HG03025 (cell line): ENCODE results near the gene CASS4.
"Not testable (repeated sequence)": the region's sequence is repeated elsewhere in the genome, so short reads cannot be mapped to it uniquely, and the experiment has no call there.

Experiments used
- ATAC-seq: cut with Tn5 transposase; IDR thresholded peaks from one replicate; pipeline ENCODE4 v1.9.1; 2021; ENCODE audit warnings: mild to moderate bottlenecking, moderate library complexity; ENCODE audit not compliant: unreplicated experiment, low FRiP score

CASS4 gene

GRCh38 chr20:56411759-56412472, at the start of gene CASS4:
TSS of gene CASS4 (plus strand) at chr20:56412260. CDS start at chr20:56412459, 199 bp downstream.
- no peak for ATAC-seq

- no peak for ATAC-seq
These were observed 49.1 kb upstream of the CASS4 start for GRCh38 chr20:56362833-56363413.

- no peak for ATAC-seq
These were observed 48.6 kb upstream of the CASS4 start for GRCh38 chr20:56363491-56363890.

GRCh38 chr20:56368351-56369134, 43.5 kb upstream of the CASS4 start:
- no peak for ATAC-seq

- no peak for ATAC-seq
These were observed 42.9 kb upstream of the CASS4 start for GRCh38 chr20:56369179-56369578.

GRCh38 chr20:56371977-56372376, 40.1 kb upstream of the CASS4 start:
- no peak for ATAC-seq

- ATAC-seq = no peak
These were observed 39.2 kb upstream of the CASS4 start for GRCh38 chr20:56372850-56373249.

- ATAC-seq = no peak
These were observed 38.1 kb upstream of the CASS4 start for GRCh38 chr20:56373942-56374341.

GRCh38 chr20:56376331-56376730, 35.7 kb upstream of the CASS4 start:
- no peak for ATAC-seq

GRCh38 chr20:56378386-56378785, 33.7 kb upstream of the CASS4 start:
- no peak for ATAC-seq

GRCh38 chr20:56380375-56380774, 31.7 kb upstream of the CASS4 start:
- ATAC-seq = no peak

- ATAC-seq = no peak
These were observed 30.6 kb upstream of the CASS4 start for GRCh38 chr20:56381501-56381900.

GRCh38 chr20:56382696-56383095, 29.4 kb upstream of the CASS4 start:
- no peak for ATAC-seq

GRCh38 chr20:56383334-56383733, 28.7 kb upstream of the CASS4 start:
- ATAC-seq = no peak

GRCh38 chr20:56385130-56385529, 26.9 kb upstream of the CASS4 start:
- ATAC-seq = no peak

- no peak for ATAC-seq
These were observed 25.8 kb upstream of the CASS4 start for GRCh38 chr20:56386219-56386618.

- no peak for ATAC-seq
These were observed 23.2 kb upstream of the CASS4 start for GRCh38 chr20:56388882-56389281.

GRCh38 chr20:56389807-56390206, 22.3 kb upstream of the CASS4 start:
- ATAC-seq = no peak

GRCh38 chr20:56390396-56390795, 21.7 kb upstream of the CASS4 start:
- not testable (repeated sequence) for ATAC-seq

- ATAC-seq = no peak
These were observed 21.0 kb upstream of the CASS4 start for GRCh38 chr20:56391037-56391436.

- ATAC-seq = peak; percentile 31
These were observed 20.4 kb upstream of the CASS4 start for GRCh38 chr20:56391596-56392131.
